ENCODE results near the gene DGKI.

DGKI gene

DNA sequence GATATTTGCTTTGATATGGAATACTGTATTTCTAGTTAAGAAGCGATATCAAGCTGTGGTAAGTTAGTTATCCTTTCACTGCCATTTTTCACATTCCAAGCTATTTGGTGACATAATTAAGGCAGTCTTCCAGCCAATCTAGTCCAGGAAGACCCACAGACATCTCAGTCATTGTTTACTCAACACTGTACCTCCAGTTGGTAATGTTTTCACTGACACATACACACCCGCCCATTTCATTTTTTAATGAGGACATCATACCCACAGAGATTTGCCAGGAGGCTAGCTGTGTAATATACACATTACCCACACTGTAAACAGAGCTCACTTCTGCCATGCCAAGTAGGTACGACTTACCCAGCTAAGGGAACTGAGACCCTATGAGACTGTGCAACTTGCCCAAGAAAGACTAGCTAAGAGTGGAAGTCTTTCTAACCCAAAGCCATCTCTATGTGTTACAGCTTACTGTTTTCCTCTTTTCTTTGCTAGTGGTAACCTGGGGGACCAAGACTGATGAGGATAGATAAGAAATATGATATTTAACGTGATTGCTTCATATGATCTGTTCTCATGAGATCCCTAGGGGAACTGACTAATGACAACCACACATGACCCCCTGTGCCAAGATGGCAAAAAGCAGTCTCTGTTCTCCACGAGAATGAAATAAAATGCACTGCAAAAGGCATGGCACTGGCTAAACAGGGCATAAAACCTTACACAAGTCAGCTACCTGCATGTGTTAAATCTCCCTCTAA is 179.0 kb downstream of the DGKI start:
- no peaks in the 10 kb centered on the region for H3K27me3 ChIP-seq (ENCODE audit: control insufficient read depth, low read length)
- TF ChIP-seq EZH2phosphoT487 (IDR thresholded peaks at IDR 0.05; ENCODE audit: borderline replicate concordance, low read length) (no peak), CTCF (IDR thresholded peaks at IDR 0.05; ENCODE audit: low read depth, low read length, poor library complexity, severe bottlenecking) (no peak)

GRCh38 chr7:137664846-137665245 is 181.9 kb downstream of the DGKI start:
- Histone ChIP-seq H3K27me3 (ENCODE audit: control insufficient read depth, low read length) (no peaks in the 10 kb centered on the region), H3K9me3 (ENCODE audit: control insufficient read depth, insufficient read depth, low read length) (no peaks in the 10 kb centered on the region), H3K36me3 (ENCODE audit: control insufficient read depth, low read length) (no peaks in the 10 kb centered on the region), H3K4me3 (ENCODE audit: low read length) (no peak overlapping the region), H3K79me2 (ENCODE audit: control insufficient read depth, low read length) (no peaks in the 10 kb centered on the region), H3K9me2 (replicated peaks; ENCODE audit: control insufficient read depth, low read length) (no peaks in the 10 kb centered on the region), H4K20me1 (ENCODE audit: control insufficient read depth, insufficient read depth, low read depth, low read length) (no peaks in the 10 kb centered on the region), H3F3A (ENCODE audit: control insufficient read depth, insufficient read depth) (no peaks in the 10 kb centered on the region), H3K27ac (ENCODE audit: low read depth, low read length) (no peak overlapping the region), H3K4me2 (ENCODE audit: low read length) (no peak overlapping the region), H3K4me1 (ENCODE audit: control insufficient read depth, low read length) (no peaks in the 10 kb centered on the region)
- TF ChIP-seq CTCF (IDR thresholded peaks at IDR 0.05; ENCODE audit: low read depth, low read length, poor library complexity, severe bottlenecking) (no peak), EZH2phosphoT487 (IDR thresholded peaks at IDR 0.05; ENCODE audit: borderline replicate concordance, low read length) (no peak)

More for the DNA sequence above, 179.0 kb downstream of the DGKI start:
- no peaks in the 10 kb centered on the region for H3K4me1 ChIP-seq (ENCODE audit: control insufficient read depth, low read length)
- no peaks in the 10 kb centered on the region for H3K36me3 ChIP-seq (ENCODE audit: control insufficient read depth, low read length)
- H3K27ac ChIP-seq (ENCODE audit: low read depth, low read length) = no peak overlapping the region
- H3K79me2 ChIP-seq (ENCODE audit: control insufficient read depth, low read length) = no peaks in the 10 kb centered on the region
- no peaks in the 10 kb centered on the region for H3K9me2 ChIP-seq (replicated peaks; ENCODE audit: control insufficient read depth, low read length)
- H4K20me1 ChIP-seq (ENCODE audit: control insufficient read depth, insufficient read depth, low read depth, low read length) = no peaks in the 10 kb centered on the region
- H3F3A ChIP-seq (ENCODE audit: control insufficient read depth, insufficient read depth) = no peaks in the 10 kb centered on the region
- no peak overlapping the region for H3K4me3 ChIP-seq (ENCODE audit: low read length)
- no peaks in the 10 kb centered on the region for H3K9me3 ChIP-seq (ENCODE audit: control insufficient read depth, insufficient read depth, low read length)
- no peak overlapping the region for H3K4me2 ChIP-seq (ENCODE audit: low read length)

DNA sequence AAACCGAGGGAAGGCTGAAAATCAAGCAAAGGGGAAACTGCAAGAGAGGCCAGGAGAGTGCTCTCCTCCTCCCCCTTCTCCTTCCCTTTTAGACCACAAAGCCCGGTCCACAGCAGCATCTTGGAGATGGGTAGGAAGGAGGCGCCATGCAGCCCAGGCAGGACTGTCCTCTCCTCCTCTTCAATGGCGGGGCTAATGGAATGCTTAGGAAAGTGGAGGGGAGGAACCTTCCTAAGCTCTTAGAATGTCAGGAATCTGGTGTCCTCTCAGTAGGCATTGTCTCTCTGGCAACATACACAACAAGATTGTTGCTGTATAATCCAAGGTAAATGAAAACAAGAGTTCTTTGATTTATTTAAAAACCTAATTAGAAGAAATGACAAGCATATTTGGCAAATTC is 185.1 kb downstream of the DGKI start:
- Histone ChIP-seq H3K79me2 (ENCODE audit: control insufficient read depth, low read length) (no peaks in the 10 kb centered on the region), H3K36me3 (ENCODE audit: control insufficient read depth, low read length) (no peaks in the 10 kb centered on the region), H3K4me1 (ENCODE audit: control insufficient read depth, low read length) (no peaks in the 10 kb centered on the region), H3F3A (ENCODE audit: control insufficient read depth, insufficient read depth) (no peaks in the 10 kb centered on the region), H3K9me3 (ENCODE audit: control insufficient read depth, insufficient read depth, low read length) (no peaks in the 10 kb centered on the region), H3K27me3 (ENCODE audit: control insufficient read depth, low read length) (no peaks in the 10 kb centered on the region), H3K9me2 (replicated peaks; ENCODE audit: control insufficient read depth, low read length) (no peaks in the 10 kb centered on the region), H3K4me2 (ENCODE audit: low read length) (no peak overlapping the region), H4K20me1 (ENCODE audit: control insufficient read depth, insufficient read depth, low read depth, low read length) (no peaks in the 10 kb centered on the region), H3K27ac (ENCODE audit: low read depth, low read length) (no peak overlapping the region), H3K4me3 (ENCODE audit: low read length) (no peak overlapping the region)
- no peak for TF ChIP-seq CTCF (IDR thresholded peaks at IDR 0.05; ENCODE audit: low read depth, low read length, poor library complexity, severe bottlenecking)
